ENCODE data around the gene AKAP7. TPM values are rescaled to one million over a fixed set of nuclear protein-coding genes. Genes with fewer than 3 reads are reported as not detected.

Gene AKAP7
- polyA plus RNA-seq, 3 donors: 2.4 to 4.9 (median 3.4) TPM

DNA sequence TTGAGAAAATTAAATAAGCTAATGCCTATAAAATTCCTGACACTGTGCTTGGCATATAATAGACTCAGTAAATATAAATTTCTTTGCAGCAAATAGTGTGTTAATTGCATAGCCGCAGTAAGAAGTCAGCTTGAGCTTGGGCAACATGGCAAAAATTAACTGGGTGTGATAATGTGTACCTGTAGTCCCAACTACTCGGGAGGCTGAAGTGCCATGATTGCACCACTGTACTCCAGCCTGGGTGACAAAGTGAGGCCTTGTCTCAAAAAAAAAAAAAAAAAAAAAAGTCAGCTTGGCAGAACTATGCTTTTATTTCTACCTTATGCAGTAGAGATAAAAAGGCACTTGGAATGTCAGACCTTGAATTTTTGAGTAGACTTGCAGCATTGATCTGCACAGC lies 121.8 kb downstream of the AKAP7 start:
- DNase-seq: no peak
- no peaks in the 10 kb centered on the region for H4K20me1 ChIP-seq (ENCODE audit: insufficient read depth, low read length)
- no peak overlapping the region for H3K4me3 Mint-ChIP-seq
- no peak overlapping the region for H2AFZ ChIP-seq (ENCODE audit: insufficient read depth, low read depth, low read length, poor library complexity, severe bottlenecking)
- H3K27me3 Mint-ChIP-seq (ENCODE audit: low read depth in 3 of 3): no peaks in the 10 kb centered on the region
- no peak for TF ChIP-seq CTCF (IDR thresholded peaks at IDR 0.05)
- H3K4me3 ChIP-seq (replicated peaks in 1 of 3; ENCODE audit: low read depth in 2 of 3, low read length in 3 of 3): no peak overlapping the region
- peaks cover 0 to 6% of the 10 kb centered on the region in 2 donors for H3K4me1 ChIP-seq (ENCODE audit: control insufficient read depth in 1 of 2, insufficient read depth in 2 of 2, low read length in 2 of 2)
- no peak overlapping the region for H3K4me2 ChIP-seq (replicated peaks; ENCODE audit: extremely low read depth, low read length, poor library complexity, severe bottlenecking)
- no peak overlapping the region for H3K27ac Mint-ChIP-seq
- no peaks in the 10 kb centered on the region for H3K36me3 Mint-ChIP-seq
- H3K27ac ChIP-seq (ENCODE audit: low read depth in 1 of 2, low read length in 2 of 2): no peak overlapping the region
- H3K79me2 ChIP-seq (ENCODE audit: insufficient read depth, low read length): no peaks in the 10 kb centered on the region
- peaks cover 0 to 8% (median 6%) of the 10 kb centered on the region in 7 donors for H3K9me3 Mint-ChIP-seq
- H3K4me1 Mint-ChIP-seq: peaks cover 11% of the 10 kb centered on the region
- H3K9me3 ChIP-seq (replicated peaks in 1 of 2; ENCODE audit: control insufficient read depth in 1 of 2, insufficient read depth in 1 of 2, low read length in 2 of 2): no peaks in the 10 kb centered on the region
- H3K27me3 ChIP-seq (ENCODE audit: control insufficient read depth in 2 of 2, insufficient read depth in 2 of 2, low read length in 2 of 2): no peaks in the 10 kb centered on the region
- 80% methylated on average over 1 of the region's 2 CpGs for WGBS (ENCODE audit: insufficient coverage)
- intact Hi-C loops (cut with micrococcal nuclease): no loop called here
- no peak overlapping the region for H3K9ac ChIP-seq (ENCODE audit: insufficient read depth, low read length, poor library complexity, severe bottlenecking)
- no peaks in the 10 kb centered on the region for H3K36me3 ChIP-seq (replicated peaks in 1 of 2; ENCODE audit: control insufficient read depth in 1 of 2, insufficient read depth in 2 of 2, low read length in 2 of 2)

- no peak overlapping the region for H3K27ac ChIP-seq (ENCODE audit: low read depth in 1 of 2, low read length in 2 of 2)
- no peaks in the 10 kb centered on the region for H3K36me3 ChIP-seq (replicated peaks in 1 of 2; ENCODE audit: control insufficient read depth in 1 of 2, insufficient read depth in 2 of 2, low read length in 2 of 2)
- no peak overlapping the region for H3K4me3 Mint-ChIP-seq
- peaks cover 11% of the 10 kb centered on the region for H3K4me1 Mint-ChIP-seq
- TF ChIP-seq CTCF (IDR thresholded peaks at IDR 0.05): no peak
- DNase-seq: no peak
- no peaks in the 10 kb centered on the region for H3K79me2 ChIP-seq (ENCODE audit: insufficient read depth, low read length)
- no peaks in the 10 kb centered on the region for H3K27me3 Mint-ChIP-seq (ENCODE audit: low read depth in 3 of 3)
- no peak overlapping the region for H3K27ac Mint-ChIP-seq
- H3K36me3 Mint-ChIP-seq: no peaks in the 10 kb centered on the region
- no peak overlapping the region for H3K9ac ChIP-seq (ENCODE audit: insufficient read depth, low read length, poor library complexity, severe bottlenecking)
- peaks cover 0 to 6% of the 10 kb centered on the region in 2 donors for H3K4me1 ChIP-seq (ENCODE audit: control insufficient read depth in 1 of 2, insufficient read depth in 2 of 2, low read length in 2 of 2)
- peaks cover 0 to 8% (median 6%) of the 10 kb centered on the region in 7 donors for H3K9me3 Mint-ChIP-seq
- H3K9me3 ChIP-seq (replicated peaks in 1 of 2; ENCODE audit: control insufficient read depth in 1 of 2, insufficient read depth in 1 of 2, low read length in 2 of 2): no peaks in the 10 kb centered on the region
- no peaks in the 10 kb centered on the region for H3K27me3 ChIP-seq (ENCODE audit: control insufficient read depth in 2 of 2, insufficient read depth in 2 of 2, low read length in 2 of 2)
- intact Hi-C loops (cut with micrococcal nuclease): no loop called here
- no peak overlapping the region for H3K4me2 ChIP-seq (replicated peaks; ENCODE audit: extremely low read depth, low read length, poor library complexity, severe bottlenecking)
- H4K20me1 ChIP-seq (ENCODE audit: insufficient read depth, low read length): no peaks in the 10 kb centered on the region
- no peak overlapping the region for H3K4me3 ChIP-seq (replicated peaks in 1 of 3; ENCODE audit: low read depth in 2 of 3, low read length in 3 of 3)
- WGBS (ENCODE audit: insufficient coverage): no CpG with 5 or more reads among the region's 2 CpGs
- H2AFZ ChIP-seq (ENCODE audit: insufficient read depth, low read depth, low read length, poor library complexity, severe bottlenecking): no peak overlapping the region
Observed at GRCh38 chr6:131258010-131258652, 122.9 kb downstream of the AKAP7 start.

Data from CD14-positive monocyte (primary cell).